Central memory CD8-positive, alpha-beta T cell (primary cell): ENCODE data around the gene OSM.
"Not testable (repeated sequence)": the region's sequence is repeated elsewhere in the genome, so short reads cannot be mapped to it uniquely, and the experiment has no call there.

Experiments
- ATAC-seq: fragments of 150-1000 bp; cut with Tn5 transposase; replicated peaks from 2 replicates; pipeline ENCODE4 v1.10.0; 2022; ENCODE audit warnings: mild to moderate bottlenecking, moderate FRiP score, moderate number of reproducible peaks; ENCODE audit not compliant: poor library complexity, severe bottlenecking; ENCODE audit errors: extremely low read depth
- DNase-seq, 2 donors: peaks; one replicate each; pipeline ENCODE4 v3.0.0; 2021; ENCODE audit warnings: low spot score in 2 of 2
- H3K27ac Mint-ChIP-seq: one replicate; pipeline ENCODE4 v1.8.0; 2022; ENCODE audit warnings: low read depth, mild to moderate bottlenecking, moderate library complexity, mixed read lengths
- H3K27me3 Mint-ChIP-seq: one replicate; pipeline ENCODE4 v1.8.0; 2022; ENCODE audit warnings: mixed read lengths
- H3K36me3 Mint-ChIP-seq: one replicate; pipeline ENCODE4 v1.8.0; 2022; ENCODE audit warnings: mild to moderate bottlenecking, moderate library complexity, mixed read lengths; ENCODE audit not compliant: insufficient read depth
- H3K4me1 Mint-ChIP-seq: one replicate; pipeline ENCODE4 v1.8.0; 2022; ENCODE audit warnings: mixed read lengths
- H3K4me3 Mint-ChIP-seq: one replicate; pipeline ENCODE4 v1.8.0; 2022; ENCODE audit warnings: mild to moderate bottlenecking, moderate library complexity, mixed read lengths
- H3K9me3 Mint-ChIP-seq: one replicate; pipeline ENCODE4 v1.8.0; 2022; ENCODE audit warnings: mixed read lengths

Gene OSM

DNA sequence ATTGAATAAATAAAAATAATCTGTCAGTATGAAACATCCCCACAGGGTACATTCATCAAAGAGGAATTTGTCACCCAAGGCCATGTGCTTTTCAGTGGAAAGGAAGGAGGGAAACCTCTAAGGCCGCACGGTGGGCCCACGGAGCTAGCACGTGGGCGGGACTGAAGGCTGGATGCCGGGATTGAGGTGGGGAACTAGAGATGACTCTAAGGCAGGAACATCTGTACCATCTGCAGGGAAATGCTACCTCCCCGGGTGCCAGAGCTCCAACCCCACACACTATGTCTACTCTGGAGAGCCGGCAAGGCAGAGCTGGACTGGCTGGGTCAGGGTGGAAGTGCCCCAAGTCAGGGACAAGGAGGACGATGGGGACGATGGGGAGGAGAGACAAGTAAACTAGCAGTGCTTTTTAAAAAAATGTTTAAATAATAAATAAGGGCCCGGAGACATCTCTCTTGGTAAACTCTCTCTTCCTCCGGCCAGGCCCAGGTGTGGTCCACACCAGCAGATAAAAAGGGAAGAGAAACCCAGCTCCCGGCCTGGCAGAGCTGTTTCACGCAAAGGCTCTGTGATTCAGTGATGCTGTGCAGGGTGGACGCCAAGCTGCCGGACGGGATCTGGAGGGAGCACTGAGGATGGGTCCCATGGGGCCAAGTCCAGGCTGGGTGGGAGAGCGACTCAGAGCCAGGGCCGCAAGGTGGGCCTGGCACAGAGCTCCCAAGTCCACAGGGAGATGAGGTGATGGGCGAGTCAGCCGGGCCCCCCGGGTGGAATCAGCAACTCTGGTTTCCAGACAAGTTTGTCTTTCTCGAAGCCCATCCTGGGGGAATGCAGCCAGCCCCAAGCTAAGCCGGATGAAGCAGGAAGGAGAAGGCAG is 25.9 kb downstream of the OSM start:
- no peak overlapping the region for H3K27ac Mint-ChIP-seq
- H3K36me3 Mint-ChIP-seq, result peaks cover 2% of the 10 kb centered on the region
- H3K9me3 Mint-ChIP-seq, result no peaks in the 10 kb centered on the region
- H3K27me3 Mint-ChIP-seq, result peaks cover 13% of the 10 kb centered on the region
- H3K4me3 Mint-ChIP-seq, result no peak overlapping the region
- no peak for DNase-seq
- peaks cover 5% of the 10 kb centered on the region for H3K4me1 Mint-ChIP-seq
- ATAC-seq, result no peak

DNA sequence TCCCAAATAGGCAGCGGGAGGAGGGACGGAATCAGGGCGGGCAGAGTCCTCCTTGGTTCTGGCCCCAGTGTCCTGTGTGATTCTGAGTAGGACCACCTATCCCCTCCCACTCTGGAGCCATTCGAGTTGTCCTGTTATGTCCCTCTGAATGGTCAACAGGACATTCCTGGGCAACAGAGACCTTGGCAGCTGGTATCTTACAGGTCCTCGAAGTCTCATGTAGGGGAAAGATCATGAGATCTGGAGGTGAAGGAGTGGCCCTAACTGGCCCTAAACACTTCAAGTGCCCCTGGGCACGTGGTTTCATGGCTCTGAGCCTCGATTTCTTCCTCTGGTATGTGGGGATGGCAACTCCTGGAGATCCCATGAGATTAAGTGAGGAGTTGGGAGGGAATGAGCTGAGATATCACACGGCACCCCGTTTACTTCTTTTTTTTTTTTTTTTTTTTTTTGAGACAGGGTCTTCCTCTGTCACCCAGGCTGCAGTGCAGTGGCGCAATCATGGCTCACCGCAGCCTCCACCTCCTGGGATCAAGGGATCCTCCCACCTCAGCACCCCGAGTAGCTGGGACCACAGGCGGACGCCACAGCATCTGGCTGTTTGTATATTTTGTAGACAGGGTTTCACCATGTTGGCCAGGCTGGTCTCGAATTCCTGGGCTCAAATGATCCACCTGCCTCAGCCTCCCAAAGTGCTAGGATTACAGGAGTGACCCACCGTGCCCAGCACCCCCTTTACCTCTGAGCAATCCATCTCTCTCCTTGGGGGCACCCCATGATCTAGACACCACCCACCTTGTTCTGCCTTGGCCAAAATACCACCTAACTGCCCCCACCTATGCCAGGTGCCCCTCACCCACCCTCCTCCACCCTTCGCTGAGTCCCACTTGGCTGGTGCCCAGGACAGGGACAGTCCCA is 26.9 kb downstream of the OSM start:
- no peaks in the 10 kb centered on the region for H3K4me1 Mint-ChIP-seq
- ATAC-seq (no peak), DNase-seq (no peak)
- H3K36me3 Mint-ChIP-seq, result peaks cover 2% of the 10 kb centered on the region
- H3K4me3 Mint-ChIP-seq, result no peak overlapping the region
- H3K9me3 Mint-ChIP-seq, result no peaks in the 10 kb centered on the region
- no peak overlapping the region for H3K27ac Mint-ChIP-seq
- peaks cover 2% of the 10 kb centered on the region for H3K27me3 Mint-ChIP-seq

- DNase-seq (no peak), ATAC-seq (no peak)
- Mint-ChIP-seq H3K4me1 (no peaks in the 10 kb centered on the region), H3K27ac (no peak overlapping the region), H3K4me3 (no peak overlapping the region), H3K27me3 (no peaks in the 10 kb centered on the region), H3K36me3 (peaks cover 2% of the 10 kb centered on the region), H3K9me3 (no peaks in the 10 kb centered on the region)
Observed at GRCh38 chr22:30238661-30239487, 27.8 kb downstream of the OSM start.

DNA sequence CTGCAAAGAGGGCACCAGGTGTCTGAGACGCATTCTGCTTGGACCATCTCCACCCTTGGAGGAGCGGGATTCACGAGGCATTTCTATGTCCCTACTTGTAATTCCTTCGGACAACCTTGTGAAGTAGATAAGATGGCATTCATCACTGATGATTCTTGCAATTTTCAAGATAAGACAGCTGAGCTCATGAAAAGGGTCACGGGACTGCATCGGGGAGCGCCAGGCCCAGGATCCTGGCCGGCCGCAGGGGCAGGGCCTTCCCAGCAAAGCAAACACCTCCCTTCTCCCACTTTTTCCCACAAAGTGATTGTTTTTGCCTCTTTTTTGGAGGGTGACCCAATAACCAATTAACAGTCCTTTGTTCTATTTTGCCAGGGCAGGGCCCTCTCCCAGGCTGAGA is 28.5 kb downstream of the OSM start:
- Mint-ChIP-seq H3K4me3 (no peak overlapping the region), H3K27ac (no peak overlapping the region), H3K4me1 (no peaks in the 10 kb centered on the region)

GRCh38 chr22:30236875-30237274 is 29.8 kb downstream of the OSM start:
- Mint-ChIP-seq H3K27me3 (no peaks in the 10 kb centered on the region), H3K27ac (no peak overlapping the region), H3K9me3 (no peaks in the 10 kb centered on the region), H3K4me1 (no peaks in the 10 kb centered on the region), H3K36me3 (no peaks in the 10 kb centered on the region), H3K4me3 (no peak overlapping the region)
- DNase-seq, result no peak
- no peak for ATAC-seq

More for the DNA sequence above, 28.5 kb downstream of the OSM start:
- ATAC-seq (no peak), DNase-seq (no peak)
- Mint-ChIP-seq H3K9me3 (no peaks in the 10 kb centered on the region), H3K27me3 (no peaks in the 10 kb centered on the region), H3K36me3 (peaks cover 2% of the 10 kb centered on the region)

- Mint-ChIP-seq H3K36me3 (no peaks in the 10 kb centered on the region), H3K27ac (peak overlapping the region; percentile 25), H3K27me3 (no peaks in the 10 kb centered on the region), H3K9me3 (no peaks in the 10 kb centered on the region), H3K4me1 (no peaks in the 10 kb centered on the region), H3K4me3 (no peak overlapping the region)
- DNase-seq (no peak), ATAC-seq (no peak)
Observed at GRCh38 chr22:30235687-30236170, 30.9 kb downstream of the OSM start.

DNA sequence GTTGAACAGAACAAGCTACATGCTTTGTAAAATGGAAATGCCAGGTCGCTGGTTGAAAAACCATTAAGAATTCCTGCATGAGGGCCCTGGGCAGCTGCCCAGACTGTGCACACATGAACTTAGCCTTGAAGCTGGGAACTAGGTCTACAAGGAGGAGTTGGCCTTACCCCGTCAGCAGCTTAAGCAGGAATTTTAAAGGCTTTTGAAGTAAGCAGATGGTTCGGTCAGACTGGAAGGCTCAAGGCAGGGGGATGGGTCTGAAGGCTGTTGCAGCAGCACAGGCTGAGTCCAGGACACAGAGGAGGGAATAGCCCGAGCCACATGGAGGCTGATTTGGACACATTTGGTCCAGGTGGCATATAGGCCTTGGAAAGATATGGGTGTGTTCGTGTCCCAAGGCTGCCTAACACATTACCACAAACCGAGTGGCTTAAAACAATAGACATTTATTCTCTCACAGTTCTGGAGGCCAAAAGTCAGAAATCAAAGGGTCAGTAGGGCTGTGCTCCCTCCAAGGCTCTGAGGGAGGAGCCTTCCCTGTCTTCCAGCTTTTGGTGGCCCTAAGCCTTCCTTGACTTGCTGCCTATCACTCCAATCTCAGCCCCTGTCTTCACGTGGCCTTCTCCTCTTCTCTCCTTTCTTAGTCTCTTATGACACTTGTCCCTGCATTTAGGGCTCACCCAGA is 31.7 kb downstream of the OSM start:
- no peak for ATAC-seq
- H3K27me3 Mint-ChIP-seq, result no peaks in the 10 kb centered on the region

GRCh38 chr22:30234325-30234724 is 32.3 kb downstream of the OSM start:
- not testable (repeated sequence) for H3K36me3 Mint-ChIP-seq, H3K27ac Mint-ChIP-seq, DNase-seq, H3K4me1 Mint-ChIP-seq, H3K9me3 Mint-ChIP-seq, ATAC-seq, H3K27me3 Mint-ChIP-seq, H3K4me3 Mint-ChIP-seq

More for the DNA sequence above, 31.7 kb downstream of the OSM start:
- H3K36me3 Mint-ChIP-seq, result no peaks in the 10 kb centered on the region
- DNase-seq, result no peak
- H3K9me3 Mint-ChIP-seq, result no peaks in the 10 kb centered on the region
- H3K27ac Mint-ChIP-seq, result no peak overlapping the region
- no peak overlapping the region for H3K4me3 Mint-ChIP-seq
- no peaks in the 10 kb centered on the region for H3K4me1 Mint-ChIP-seq

DNA sequence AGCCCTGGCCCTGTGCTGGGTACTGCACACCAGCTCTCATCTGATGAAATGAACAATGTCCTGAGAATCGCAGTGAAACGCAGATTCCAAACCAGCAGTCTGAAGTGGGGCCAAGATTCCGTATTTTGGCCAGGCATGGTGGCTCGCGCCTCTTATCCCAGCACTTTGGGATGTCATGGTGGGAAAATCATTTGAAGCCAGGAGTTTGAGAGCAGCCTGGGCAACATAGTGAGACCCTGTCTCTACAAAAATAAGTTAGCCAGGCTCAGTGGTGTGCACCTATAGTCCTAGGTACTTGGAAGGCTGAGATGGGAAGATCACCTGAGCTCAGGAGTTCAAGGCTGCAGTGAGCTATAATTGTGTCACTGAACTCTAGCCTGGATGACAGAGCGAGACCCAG is 33.1 kb downstream of the OSM start:
- no peak for DNase-seq

DNA sequence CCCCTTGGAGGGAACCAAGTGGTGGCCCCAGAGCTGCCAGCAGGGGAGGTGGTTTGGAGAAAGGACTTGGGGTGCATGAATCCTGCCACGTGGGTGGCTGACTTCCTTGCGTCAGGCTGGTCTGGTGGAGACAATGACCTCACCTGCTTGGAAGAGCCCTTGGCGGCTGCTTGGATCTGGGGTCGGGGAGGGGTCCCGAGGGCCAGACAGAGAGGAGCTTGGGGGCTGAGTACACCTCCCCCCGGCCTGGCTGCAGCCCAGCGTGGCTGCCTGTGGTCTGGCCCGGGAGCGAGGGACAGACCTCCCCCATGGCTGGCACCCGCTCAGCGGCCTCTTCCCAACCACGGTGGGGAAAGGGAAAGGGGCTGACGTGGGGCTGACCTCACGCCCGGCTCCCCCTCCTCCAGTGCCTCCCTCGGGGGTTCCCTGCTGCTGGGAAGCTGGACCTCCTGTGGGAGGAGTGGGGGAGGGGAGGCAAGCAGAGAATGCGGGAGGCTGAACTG is 33.9 kb downstream of the OSM start:
- Mint-ChIP-seq H3K4me3 (no peak overlapping the region), H3K27ac (no peak overlapping the region), H3K27me3 (no peaks in the 10 kb centered on the region), H3K36me3 (no peaks in the 10 kb centered on the region), H3K4me1 (no peaks in the 10 kb centered on the region), H3K9me3 (no peaks in the 10 kb centered on the region)
- DNase-seq (no peak), ATAC-seq (no peak)

More for the DNA sequence above, 33.1 kb downstream of the OSM start:
- no peaks in the 10 kb centered on the region for H3K4me1 Mint-ChIP-seq
- H3K27me3 Mint-ChIP-seq, result no peaks in the 10 kb centered on the region
- ATAC-seq, result no peak
- H3K4me3 Mint-ChIP-seq, result no peak overlapping the region
- no peak overlapping the region for H3K27ac Mint-ChIP-seq
- no peaks in the 10 kb centered on the region for H3K9me3 Mint-ChIP-seq
- no peaks in the 10 kb centered on the region for H3K36me3 Mint-ChIP-seq

- Mint-ChIP-seq H3K36me3 (no peaks in the 10 kb centered on the region), H3K27me3 (no peaks in the 10 kb centered on the region), H3K27ac (no peak overlapping the region), H3K4me3 (no peak overlapping the region), H3K4me1 (peaks cover 9% of the 10 kb centered on the region), H3K9me3 (no peaks in the 10 kb centered on the region)
- no peak for ATAC-seq
- no peak for DNase-seq
Observed at GRCh38 chr22:30230787-30231461, 35.7 kb downstream of the OSM start.
